Hematopoietic multipotent progenitor cell treated with erythropoietin and hydrocortisone succinate and interleukin-3 and kit ligand, for 6 days (in vitro differentiated cells): ENCODE measurements around the gene MCM7.
A peak's percentile ranks its signal among the peaks of the same experiment; 100 is the strongest.
"Not testable (repeated sequence)": the region's sequence is repeated elsewhere in the genome, so short reads cannot be mapped to it uniquely, and the experiment has no call there.

ENCODE experiments used
- DNase-seq: peaks from one replicate; pipeline ENCODE4 v3.0.0-alpha.2; 2015

The MCM7 gene

GRCh38 chr7:100101016-100101862 is at the start of gene MCM7, which contains the start of gene AP4M1:
Gene MCM7 (minus strand): TSS chr7:100101397. CDS start chr7:100101294, 103 bp downstream.
Gene AP4M1 (plus strand): TSS chr7:100101643. CDS start chr7:100101715, 72 bp downstream.
- peak; percentile 99 for DNase-seq

- DNase-seq: peak; percentile 100
Measured at GRCh38 chr7:100148559-100149328, 47.5 kb upstream of the MCM7 start, which contains the start of gene LAMTOR4. Gene LAMTOR4 (plus strand): TSS chr7:100148918. CDS start chr7:100148973, 55 bp downstream.

GRCh38 chr7:100148225-100148558 is 47.0 kb upstream of the MCM7 start:
- no peak for DNase-seq

GRCh38 chr7:100147278-100147677 is 46.1 kb upstream of the MCM7 start:
- no peak for DNase-seq

- DNase-seq: peak; percentile 68
Measured at GRCh38 chr7:100146350-100146749, 45.2 kb upstream of the MCM7 start.

- DNase-seq: no peak
Measured at GRCh38 chr7:100142461-100142860, 41.3 kb upstream of the MCM7 start.

GRCh38 chr7:100141555-100141949 is 40.4 kb upstream of the MCM7 start:
- DNase-seq: peak; percentile 51

- no peak for DNase-seq
Measured at GRCh38 chr7:100137851-100138760, 36.9 kb upstream of the MCM7 start.

GRCh38 chr7:100132697-100133151 is 31.5 kb upstream of the MCM7 start:
- DNase-seq: peak; percentile 86

- no peak for DNase-seq
Measured at GRCh38 chr7:100132126-100132525, 30.9 kb upstream of the MCM7 start.

- DNase-seq: peak; percentile 86
Measured at GRCh38 chr7:100130608-100131453, 29.6 kb upstream of the MCM7 start.

- DNase-seq: not testable (repeated sequence)
Measured at GRCh38 chr7:100130220-100130607, 29.0 kb upstream of the MCM7 start.

GRCh38 chr7:100128637-100128963 is 27.4 kb upstream of the MCM7 start:
- DNase-seq: no peak

- peak; percentile 72 for DNase-seq
Measured at GRCh38 chr7:100127866-100128636, 26.9 kb upstream of the MCM7 start.

GRCh38 chr7:100126931-100127865 is 26.0 kb upstream of the MCM7 start, which contains the start of gene MBLAC1:
Gene MBLAC1 (plus strand): TSS chr7:100126967. CDS start chr7:100127396, 429 bp downstream.
- peak; percentile 97 for DNase-seq

GRCh38 chr7:100126239-100126930 is 25.2 kb upstream of the MCM7 start:
- DNase-seq: no peak

- DNase-seq: peak; percentile 76
Measured at GRCh38 chr7:100124301-100125230, 23.4 kb upstream of the MCM7 start.

GRCh38 chr7:100122568-100122967 is 21.4 kb upstream of the MCM7 start:
- DNase-seq: peak; percentile 92
